GM12873 (cell line): ENCODE measurements around the gene CLINT1.

ENCODE experiments used
- CTCF ChIP-seq: IDR thresholded peaks from 2 replicates; pipeline ENCODE4 v1.5.1; 2012; ENCODE audit warnings: low read depth, mild to moderate bottlenecking, moderate library complexity, low read length, control low read depth; ENCODE audit not compliant: insufficient read depth; ENCODE audit errors: missing control alignments

CLINT1 gene

GRCh38 chr5:157858527-157859226, at the start of gene CLINT1:
Gene CLINT1, minus strand, starts transcription at chr5:157859145. Its CDS starts 175 bp downstream, at chr5:157858970.
- no peak for TF ChIP-seq CTCF

- TF ChIP-seq CTCF: no peak
Measured at GRCh38 chr5:157908459-157908858, 49.5 kb upstream of the CLINT1 start.

GRCh38 chr5:157907479-157907878, 48.5 kb upstream of the CLINT1 start:
- no peak for TF ChIP-seq CTCF

- no peak for TF ChIP-seq CTCF
Measured at GRCh38 chr5:157903117-157903450, 44.1 kb upstream of the CLINT1 start.

GRCh38 chr5:157902449-157903116, 43.6 kb upstream of the CLINT1 start:
- no peak for TF ChIP-seq CTCF

- no peak for TF ChIP-seq CTCF
Measured at GRCh38 chr5:157900644-157901043, 41.7 kb upstream of the CLINT1 start.

- TF ChIP-seq CTCF: no peak
Measured at GRCh38 chr5:157893611-157894010, 34.7 kb upstream of the CLINT1 start.
